Dedifferentiated amniotic fluid mesenchymal stem cell (primary cell): ENCODE data around the gene CYP2W1.
A peak's percentile ranks its signal among the peaks of the same experiment; 100 is the strongest.

Source experiments
- DNase-seq: peaks from one replicate; pipeline ENCODE4 v3.0.0-alpha.2; 2016; ENCODE audit errors: extremely low spot score

CYP2W1 gene

DNA sequence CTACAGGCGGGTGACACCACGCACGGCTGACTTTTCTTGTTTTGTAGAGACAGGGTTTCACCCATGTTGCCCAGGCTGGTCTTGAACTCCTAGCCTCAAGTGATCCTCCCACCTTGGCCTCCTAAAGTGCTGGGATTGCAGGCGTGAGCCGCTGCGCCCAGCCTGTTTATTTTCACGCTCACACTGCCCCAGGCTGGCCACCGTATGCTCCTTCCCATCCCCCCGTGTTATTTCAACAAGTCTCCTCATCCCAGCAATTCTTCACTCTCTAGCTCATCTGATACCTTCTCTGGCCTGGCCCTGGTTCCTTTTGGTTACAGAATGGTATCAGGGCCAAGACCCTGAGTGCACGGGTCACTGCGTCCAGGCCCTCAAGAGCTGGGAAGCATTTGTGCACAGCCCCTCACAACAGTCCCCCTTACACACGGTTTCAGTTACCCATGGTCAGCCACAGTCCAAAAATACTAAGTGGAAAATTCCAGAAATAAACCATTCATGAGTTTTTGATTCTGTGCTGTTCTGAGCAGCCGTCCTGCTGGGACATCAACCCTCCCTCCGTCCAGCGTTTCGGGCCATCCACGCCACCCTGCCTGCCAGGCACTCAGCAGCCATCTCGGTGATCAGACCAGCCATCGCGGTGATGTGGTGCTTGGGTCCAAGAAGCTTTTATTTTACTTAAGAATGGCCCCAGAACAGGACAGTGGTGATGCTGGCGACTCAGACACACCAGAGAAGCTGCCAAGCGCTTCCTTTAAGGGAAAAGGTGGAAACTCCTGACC, 16.5 kb upstream of the CYP2W1 start:
- DNase-seq, result no peak

DNA sequence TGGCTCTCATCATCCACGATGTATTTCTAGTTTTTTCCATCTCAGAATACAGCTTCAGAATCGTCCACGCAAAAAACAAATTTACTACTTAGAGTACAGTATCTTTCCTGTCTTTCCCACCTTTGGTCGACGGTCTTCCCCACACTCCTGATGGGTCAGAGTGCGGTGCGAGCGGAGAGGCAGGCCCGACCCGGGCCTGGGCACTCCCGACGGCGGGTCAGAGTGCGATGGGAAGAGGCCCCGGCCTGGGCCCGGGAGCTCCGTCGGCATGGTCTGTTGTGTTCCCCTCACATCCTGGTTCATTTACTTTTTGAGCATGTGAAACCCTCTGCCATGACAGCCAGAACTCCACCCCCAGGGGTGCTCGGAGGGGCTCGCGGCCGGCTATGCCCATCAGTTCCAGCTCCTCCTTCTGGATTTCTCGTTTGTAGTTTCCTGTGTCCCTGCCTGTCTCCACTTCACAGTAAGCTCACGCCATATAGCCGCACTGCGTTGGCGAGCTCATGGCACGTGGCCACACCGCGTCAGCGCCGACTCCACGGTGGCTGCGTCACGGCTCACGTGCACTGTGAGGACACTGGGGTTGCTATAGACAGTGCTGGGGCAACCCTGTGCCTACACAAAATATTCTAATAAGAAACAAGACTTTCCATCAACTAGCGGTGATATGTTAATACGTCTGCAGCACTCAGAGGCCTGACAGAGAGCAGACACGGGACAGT, 15.5 kb upstream of the CYP2W1 start:
- no peak for DNase-seq

- DNase-seq, result no peak
These were observed 14.5 kb upstream of the CYP2W1 start for GRCh38 chr7:968205-969105.

GRCh38 chr7:969403-969802, 13.6 kb upstream of the CYP2W1 start:
- DNase-seq, result no peak

DNA sequence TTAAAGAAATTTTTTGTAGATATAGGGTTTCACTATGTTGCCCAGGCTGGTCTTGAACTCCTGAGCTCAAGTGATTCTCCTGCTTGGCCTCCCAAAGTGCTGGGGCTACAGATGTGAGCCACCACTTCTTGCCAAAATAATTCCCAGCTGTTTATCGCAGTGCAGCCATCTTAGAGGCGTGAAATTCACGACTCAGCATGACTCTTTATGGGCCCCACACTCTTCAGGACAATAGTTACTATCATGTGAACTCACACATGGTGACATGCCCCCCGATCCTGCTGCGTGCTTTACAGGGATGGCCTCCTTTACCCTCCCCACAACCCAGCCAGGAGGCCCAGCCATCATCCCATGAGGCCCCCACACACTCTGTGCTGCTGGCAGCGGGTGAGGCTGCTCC, 12.2 kb upstream of the CYP2W1 start:
- DNase-seq, result no peak

- no peak for DNase-seq
These were observed 10.9 kb upstream of the CYP2W1 start for GRCh38 chr7:972110-972509.

- no peak for DNase-seq
These were observed 10.2 kb upstream of the CYP2W1 start for GRCh38 chr7:972676-973309.

GRCh38 chr7:973312-973711, 9.7 kb upstream of the CYP2W1 start:
- no peak for DNase-seq

- no peak for DNase-seq
These were observed 8.8 kb upstream of the CYP2W1 start for GRCh38 chr7:974172-974571.

DNA sequence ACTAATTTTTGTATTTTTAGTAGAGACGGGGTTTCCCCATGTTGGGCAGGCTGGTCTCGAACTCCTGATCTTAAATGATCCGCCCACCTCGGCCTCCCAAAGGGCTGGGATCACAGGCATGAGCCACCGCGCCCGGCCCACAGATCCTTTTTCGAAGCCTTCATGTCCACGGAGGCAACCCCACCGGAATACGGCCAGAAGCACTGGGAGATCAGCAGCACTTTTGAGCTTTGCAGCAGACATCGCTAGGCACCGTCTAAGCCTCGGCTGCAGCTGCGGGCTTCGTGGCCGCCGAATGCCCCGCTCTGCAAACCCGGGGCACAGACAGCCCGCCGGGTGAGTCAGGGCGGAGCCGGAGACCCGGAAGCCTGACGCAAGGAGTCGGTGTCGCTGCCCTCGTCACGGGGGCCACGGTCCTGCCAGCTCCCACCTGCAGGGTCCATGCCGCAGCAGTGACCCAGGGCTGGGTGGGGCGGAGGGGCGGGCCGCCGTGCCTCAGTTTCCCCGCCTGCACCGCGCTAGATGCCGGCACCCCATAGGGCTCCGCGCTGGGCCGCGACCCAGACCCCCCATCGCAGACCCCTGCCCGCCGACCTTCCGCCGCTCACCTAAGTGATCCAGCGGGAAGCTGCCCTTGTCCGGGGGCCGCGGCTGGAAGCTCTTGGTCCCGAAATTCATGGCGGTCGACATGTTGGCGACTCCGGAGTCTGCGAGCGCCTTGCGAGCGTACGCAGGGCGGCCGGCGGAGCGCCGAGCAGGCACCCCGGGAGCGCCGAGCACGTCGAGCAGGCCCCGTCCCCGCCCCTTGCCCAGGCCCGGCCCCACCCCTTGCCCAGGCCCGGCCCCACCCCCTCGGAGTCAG, 7.9 kb upstream of the CYP2W1 start, which contains the start of gene COX19:
COX19 (minus strand) TSS at position 730 of the 862 bp plus-strand sequence; CDS start at position 690, 40 bp downstream.
- DNase-seq, result peak; percentile 79

DNA sequence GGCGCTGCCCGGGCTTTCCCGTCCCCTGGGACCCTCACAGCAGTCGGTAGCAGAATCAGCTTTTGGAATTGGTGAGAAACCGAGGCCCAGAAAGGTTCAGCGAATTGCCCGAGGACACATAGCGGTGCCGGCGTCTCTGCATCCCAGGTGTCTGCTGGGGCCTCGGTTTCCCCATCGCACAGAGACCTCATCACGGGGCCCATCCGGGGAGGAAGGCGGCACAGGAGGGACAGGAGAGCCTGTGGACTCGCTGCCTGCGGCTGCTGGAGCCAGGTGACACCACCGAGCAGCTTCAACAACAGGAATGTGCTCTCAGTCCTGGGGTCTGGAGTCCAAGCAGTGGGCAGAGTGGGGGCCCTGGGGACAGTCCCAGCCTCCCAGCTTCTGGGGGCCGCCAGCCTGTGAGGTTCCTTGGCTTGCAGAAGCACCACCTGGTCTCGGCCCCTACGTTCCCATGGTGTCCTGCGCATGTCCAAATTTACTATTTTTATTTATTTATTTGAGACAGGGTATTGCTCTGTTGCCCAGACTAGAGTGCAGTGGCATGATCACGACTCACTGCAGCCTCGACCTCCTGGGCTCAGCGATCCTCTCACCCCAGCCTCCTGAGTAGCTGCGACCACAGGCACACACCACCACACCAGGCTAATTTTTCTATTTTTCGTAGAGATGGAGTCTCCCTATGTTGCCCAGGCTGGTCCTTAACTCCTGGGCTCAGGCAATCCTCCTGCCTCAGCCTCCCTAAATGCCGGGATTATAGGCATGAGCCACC, 7.1 kb upstream of the CYP2W1 start:
- no peak for DNase-seq

GRCh38 chr7:976901-977325, 6.1 kb upstream of the CYP2W1 start:
- no peak for DNase-seq

GRCh38 chr7:977326-978048, 5.5 kb upstream of the CYP2W1 start:
- DNase-seq, result no peak

GRCh38 chr7:978049-978346, 5.0 kb upstream of the CYP2W1 start:
- no peak for DNase-seq

GRCh38 chr7:978416-979091, 4.4 kb upstream of the CYP2W1 start:
- DNase-seq, result no peak

DNA sequence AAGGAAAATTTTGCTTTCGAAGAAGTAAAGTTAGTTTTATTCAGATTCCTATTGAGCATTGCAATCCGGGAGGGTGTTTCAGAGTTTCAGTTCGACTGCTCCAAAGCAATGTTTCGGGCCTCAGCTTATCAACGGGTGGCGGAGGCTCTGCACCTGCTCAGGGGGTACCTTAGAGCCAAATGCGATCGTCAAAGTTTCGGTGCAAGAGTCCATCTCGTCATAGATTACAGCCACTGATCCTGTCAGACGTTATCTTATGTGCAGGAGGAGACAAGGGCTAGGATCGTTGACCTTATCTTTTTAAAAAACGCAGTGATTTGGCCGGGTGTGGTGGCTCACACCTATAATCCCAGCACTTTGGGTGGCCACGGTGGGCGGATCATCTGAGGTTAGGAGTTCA, 3.8 kb upstream of the CYP2W1 start:
- DNase-seq, result no peak

GRCh38 chr7:979886-980571, 3.0 kb upstream of the CYP2W1 start:
- no peak for DNase-seq

- no peak for DNase-seq
These were observed 1.0 kb upstream of the CYP2W1 start for GRCh38 chr7:981793-982510.
